HG02938 (cell line): Measurements from ENCODE around the gene BPHL.
"Not testable (repeated sequence)": the region's sequence is repeated elsewhere in the genome, so short reads cannot be mapped to it uniquely, and the experiment has no call there.

ENCODE experiments used
- ATAC-seq: cut with Tn5 transposase; IDR thresholded peaks from one replicate; pipeline ENCODE4 v1.9.1; 2021; ENCODE audit warnings: mild to moderate bottlenecking, moderate library complexity; ENCODE audit not compliant: unreplicated experiment

Gene BPHL

GRCh38 chr6:3176562-3177355, 58.2 kb downstream of the BPHL start:
- ATAC-seq = no peak

GRCh38 chr6:3178666-3179065, 60.2 kb downstream of the BPHL start:
- not testable (repeated sequence) for ATAC-seq

GRCh38 chr6:3179945-3180344, 61.4 kb downstream of the BPHL start:
- ATAC-seq = not testable (repeated sequence)

- ATAC-seq = no peak
Measured at GRCh38 chr6:3181105-3181504, 62.6 kb downstream of the BPHL start.

- no peak for ATAC-seq
Measured at GRCh38 chr6:3183066-3183465, 64.6 kb downstream of the BPHL start.

GRCh38 chr6:3186974-3187382, 68.5 kb downstream of the BPHL start:
- ATAC-seq = no peak

GRCh38 chr6:3188262-3188661, 69.8 kb downstream of the BPHL start:
- no peak for ATAC-seq

GRCh38 chr6:3189192-3189591, 70.7 kb downstream of the BPHL start:
- not testable (repeated sequence) for ATAC-seq

GRCh38 chr6:3190056-3190455, 71.5 kb downstream of the BPHL start:
- no peak for ATAC-seq

- ATAC-seq = no peak
Measured at GRCh38 chr6:3190779-3191178, 72.3 kb downstream of the BPHL start.

GRCh38 chr6:3193102-3193849, 74.8 kb downstream of the BPHL start:
- ATAC-seq = no peak

GRCh38 chr6:3194535-3195419, 76.3 kb downstream of the BPHL start:
- ATAC-seq = no peak

GRCh38 chr6:3195420-3195694, 76.8 kb downstream of the BPHL start:
- no peak for ATAC-seq

GRCh38 chr6:3195695-3196497, 77.4 kb downstream of the BPHL start:
- ATAC-seq = no peak

- ATAC-seq = no peak
Measured at GRCh38 chr6:3196770-3197169, 78.3 kb downstream of the BPHL start.

- not testable (repeated sequence) for ATAC-seq
Measured at GRCh38 chr6:3197734-3198133, 79.2 kb downstream of the BPHL start.

GRCh38 chr6:3199382-3199781, 80.9 kb downstream of the BPHL start:
- ATAC-seq = no peak

- no peak for ATAC-seq
Measured at GRCh38 chr6:3200682-3201081, 82.2 kb downstream of the BPHL start.

GRCh38 chr6:3201388-3201787, 82.9 kb downstream of the BPHL start:
- no peak for ATAC-seq
